HG02840 (cell line): ENCODE data around the gene EFNB2.

ENCODE experiments used
- ATAC-seq: cut with Tn5 transposase; IDR thresholded peaks from one replicate; pipeline ENCODE4 v1.9.1; 2021; ENCODE audit warnings: mild to moderate bottlenecking, moderate library complexity, moderate number of reproducible peaks; ENCODE audit not compliant: unreplicated experiment, low FRiP score

Gene EFNB2

DNA sequence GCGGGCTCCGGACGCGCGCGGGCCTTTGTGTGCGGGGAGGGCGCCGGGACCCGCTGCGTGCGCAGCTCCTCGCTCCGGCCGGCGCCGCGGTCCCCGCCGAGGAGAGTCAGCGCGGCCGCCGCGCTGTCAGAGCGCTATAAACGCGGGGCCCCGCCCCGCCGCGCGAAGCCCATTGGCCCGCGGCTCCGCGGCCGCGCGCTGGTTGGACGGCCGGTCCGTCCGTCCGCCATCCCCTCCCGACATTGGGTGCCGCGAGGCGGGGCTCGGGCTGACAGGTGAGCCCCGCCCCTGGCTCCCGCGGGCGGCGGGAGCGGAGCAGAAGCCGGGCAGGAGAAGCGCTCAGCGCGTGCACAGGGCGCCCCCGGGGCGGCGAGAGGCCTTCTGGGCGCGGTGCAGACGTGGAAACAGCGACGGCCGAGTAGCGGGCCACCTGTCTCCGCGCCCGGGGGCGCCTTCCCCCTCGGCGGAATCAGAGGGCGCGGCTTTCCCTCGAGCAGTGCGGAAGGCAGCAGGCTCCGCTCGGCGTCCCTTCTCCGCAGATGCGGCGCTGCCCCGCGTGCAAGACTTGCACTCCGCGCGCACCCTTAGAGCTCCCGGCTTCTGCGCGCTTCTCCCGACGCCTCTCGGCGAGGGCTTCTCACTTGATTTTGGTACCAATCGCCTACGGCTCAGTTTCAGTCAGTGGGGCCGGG is at the start of gene EFNB2:
Gene EFNB2 (minus strand): TSS at position 111 of the 692 bp plus-strand sequence. CDS start 698 bp downstream, outside the sequence.
- ATAC-seq: peak; percentile 94

GRCh38 chr13:106581225-106581624 is 45.8 kb upstream of the EFNB2 start:
- ATAC-seq: no peak

DNA sequence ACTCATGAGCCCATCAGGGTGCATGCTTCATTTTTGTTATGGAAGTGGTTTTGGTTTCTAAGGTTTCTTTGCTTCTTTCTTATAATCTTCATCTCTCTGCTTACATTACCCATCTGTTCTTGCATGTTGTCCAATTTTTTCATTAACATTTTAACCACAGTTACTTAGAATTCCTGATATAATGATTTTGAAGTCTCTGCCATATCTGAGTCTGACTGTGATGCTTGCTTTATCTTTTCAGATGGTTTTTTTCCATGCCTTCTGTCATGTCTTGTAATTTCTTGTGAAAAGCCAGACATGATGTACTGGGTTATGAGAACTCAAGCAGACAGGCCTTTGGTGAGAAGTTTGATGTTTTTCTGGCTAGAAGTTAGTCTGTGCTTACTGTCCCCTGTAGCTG is 40.4 kb upstream of the EFNB2 start:
- no peak for ATAC-seq

- ATAC-seq: no peak
Observed at GRCh38 chr13:106573868-106574267, 38.4 kb upstream of the EFNB2 start.

GRCh38 chr13:106573284-106573846 is 37.9 kb upstream of the EFNB2 start:
- no peak for ATAC-seq

DNA sequence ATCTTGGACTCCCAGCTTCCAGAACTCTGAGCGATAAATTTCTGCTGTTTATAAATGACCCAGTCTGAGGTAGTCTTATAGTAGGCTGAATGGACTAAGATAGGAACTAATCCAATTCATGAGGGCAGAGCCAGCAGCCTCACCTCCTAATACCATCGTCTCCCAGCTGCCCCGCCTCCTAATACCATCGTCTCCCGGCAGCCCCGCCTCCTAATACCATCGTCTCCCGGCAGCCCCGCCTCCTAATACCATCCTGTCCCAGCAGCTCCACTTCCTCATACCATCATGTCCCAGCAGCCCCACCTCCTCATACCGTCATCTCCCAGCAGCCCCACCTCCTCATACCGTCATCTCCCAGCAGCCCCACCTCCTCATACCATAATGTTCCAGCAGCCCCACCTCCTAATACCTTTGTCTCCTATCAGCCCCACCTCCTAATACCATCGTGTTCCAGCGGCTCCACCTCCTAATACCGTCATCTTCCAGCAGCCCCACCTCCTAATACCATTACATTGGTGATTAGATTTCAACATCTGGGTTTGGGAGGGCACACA is 34.9 kb upstream of the EFNB2 start:
- ATAC-seq: peak; percentile 24

DNA sequence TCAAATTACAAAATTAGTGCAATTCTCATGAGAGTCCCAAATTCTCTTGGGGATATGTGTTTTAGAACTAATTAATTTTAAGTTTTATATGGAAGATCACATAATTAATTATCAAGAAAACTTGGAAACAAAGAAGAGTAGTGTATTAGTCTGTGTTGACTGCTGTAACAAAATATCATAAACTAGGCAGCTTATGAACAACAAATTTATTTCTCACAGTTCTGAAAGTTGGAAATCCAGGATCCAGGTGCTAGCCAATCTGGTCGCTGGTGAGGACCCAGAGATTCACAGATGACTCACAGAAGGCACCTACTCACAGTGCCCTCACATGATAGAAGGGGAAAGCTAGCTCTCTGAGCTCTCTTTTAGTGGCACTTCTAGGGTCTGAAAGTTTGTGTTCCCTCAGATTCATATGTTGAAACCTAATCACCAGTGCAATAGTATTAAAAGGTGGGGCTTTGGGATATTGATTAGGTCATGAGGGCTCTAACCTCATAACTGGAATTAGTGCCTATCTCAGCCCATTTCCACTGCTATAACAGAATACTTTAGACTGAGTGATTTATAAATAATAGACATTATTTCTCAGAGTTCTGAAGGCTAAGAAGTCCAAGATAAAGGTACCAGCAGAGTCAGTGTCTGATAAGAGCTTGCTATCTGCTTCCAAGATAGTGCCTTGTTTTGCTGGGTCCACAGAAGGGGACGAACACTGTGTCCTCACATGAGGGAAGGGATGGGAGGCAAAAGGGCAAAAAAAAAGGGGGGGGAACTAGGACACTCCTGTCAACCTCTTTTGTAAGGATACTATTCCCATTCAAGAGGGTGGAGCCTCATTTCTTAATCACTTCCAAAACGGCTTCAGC is 34.0 kb upstream of the EFNB2 start:
- ATAC-seq: no peak

GRCh38 chr13:106568299-106569003 is 33.0 kb upstream of the EFNB2 start:
- ATAC-seq: peak; percentile 32

DNA sequence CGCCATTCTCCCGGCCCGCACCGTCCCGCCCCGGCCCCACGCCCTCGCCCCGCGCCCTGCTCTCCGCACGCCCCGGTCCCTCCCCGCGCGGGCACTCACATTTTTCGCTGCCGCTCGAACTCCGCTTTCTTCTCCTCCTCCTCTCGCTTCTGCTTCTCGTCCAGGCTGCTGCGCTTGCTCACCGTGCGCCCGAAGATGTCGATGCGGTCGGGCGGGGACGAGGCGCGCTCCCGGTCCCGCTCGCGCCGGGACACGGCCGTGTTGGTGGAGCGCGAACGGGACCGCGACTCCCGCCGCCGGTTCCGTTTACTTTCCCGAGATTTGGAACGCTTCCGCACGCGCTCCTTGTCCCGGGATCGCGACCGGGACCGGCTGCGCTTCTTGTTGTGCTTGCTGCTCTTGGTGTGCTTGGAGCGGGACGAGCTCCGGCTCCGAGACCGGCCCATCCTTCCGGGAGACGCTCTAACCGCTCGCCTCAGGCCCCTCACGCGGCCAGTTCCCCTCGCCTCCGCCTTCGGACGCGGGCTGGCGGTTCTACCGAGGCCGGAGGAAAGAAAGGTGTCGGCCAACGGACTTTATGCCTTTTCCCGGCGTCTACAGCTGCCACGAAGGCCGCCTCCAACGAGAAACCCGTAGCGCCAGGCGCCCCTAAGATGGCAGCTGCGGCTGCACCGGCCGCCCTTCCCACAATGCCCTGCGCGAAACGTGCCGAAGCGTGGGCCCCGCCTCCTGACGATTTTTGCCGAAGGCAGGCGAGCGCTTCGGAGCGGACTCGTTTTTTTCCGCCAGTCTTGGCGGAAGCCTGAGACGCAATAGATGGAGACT is 32.2 kb upstream of the EFNB2 start, which contains the start of gene ARGLU1:
Gene ARGLU1 (minus strand): TSS at position 664 of the 825 bp plus-strand sequence. CDS start 218 bp downstream, at position 446.
- peak; percentile 72 for ATAC-seq

GRCh38 chr13:106566641-106567473 is 31.4 kb upstream of the EFNB2 start:
- ATAC-seq: peak; percentile 26

- ATAC-seq: no peak
Observed at GRCh38 chr13:106565127-106565775, 29.8 kb upstream of the EFNB2 start.

- no peak for ATAC-seq
Observed at GRCh38 chr13:106562301-106562700, 26.8 kb upstream of the EFNB2 start.

GRCh38 chr13:106561551-106562170 is 26.2 kb upstream of the EFNB2 start:
- ATAC-seq: peak; percentile 89

GRCh38 chr13:106560821-106561220 is 25.4 kb upstream of the EFNB2 start:
- peak; percentile 34 for ATAC-seq

DNA sequence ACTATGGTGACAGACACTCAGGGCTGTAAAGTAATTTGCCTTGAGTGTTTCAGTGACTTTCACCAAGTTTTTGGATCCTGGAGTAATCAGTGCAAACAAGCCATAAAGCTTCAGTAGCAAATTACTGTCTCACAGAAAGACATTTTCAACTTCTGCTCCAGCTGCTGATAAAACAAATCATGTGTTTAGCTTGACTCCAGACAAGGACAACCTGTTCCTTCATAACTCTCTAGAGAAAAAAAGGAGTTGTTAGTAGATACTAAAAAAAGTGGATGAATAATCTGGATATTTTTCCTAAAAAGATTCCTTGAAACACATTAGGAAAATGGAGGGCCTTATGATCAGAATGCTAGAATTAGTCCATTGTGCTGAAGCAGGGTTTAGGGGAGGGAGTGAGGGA is 23.1 kb upstream of the EFNB2 start:
- no peak for ATAC-seq

GRCh38 chr13:106555631-106556328 is 20.3 kb upstream of the EFNB2 start:
- no peak for ATAC-seq

DNA sequence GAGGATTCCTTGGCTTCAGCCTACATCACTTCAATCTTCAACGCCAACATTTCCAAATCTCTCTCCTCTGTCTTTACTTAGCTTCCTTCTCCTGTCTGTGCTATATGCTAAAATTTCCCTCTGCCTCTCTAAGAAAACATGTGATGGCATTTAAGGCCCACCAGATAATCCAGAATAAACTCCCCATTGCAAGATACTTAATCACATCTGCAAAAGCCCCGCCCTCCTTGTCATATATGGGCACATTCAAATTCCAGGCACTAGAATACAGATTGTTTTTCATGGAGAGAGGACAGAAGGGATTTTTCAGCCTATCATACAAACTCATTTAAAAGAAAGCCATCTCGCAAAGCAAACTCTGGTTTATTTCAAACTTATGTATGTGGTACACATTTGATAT is 16.3 kb upstream of the EFNB2 start:
- no peak for ATAC-seq
